Right hindlimb (tissue), 1 donor: ENCODE results near the gene DNASE1L2.

Source experiments
- DNase-seq: peaks from one replicate; pipeline ENCODE4 v3.0.0-alpha.2; 2018

Gene DNASE1L2

DNA sequence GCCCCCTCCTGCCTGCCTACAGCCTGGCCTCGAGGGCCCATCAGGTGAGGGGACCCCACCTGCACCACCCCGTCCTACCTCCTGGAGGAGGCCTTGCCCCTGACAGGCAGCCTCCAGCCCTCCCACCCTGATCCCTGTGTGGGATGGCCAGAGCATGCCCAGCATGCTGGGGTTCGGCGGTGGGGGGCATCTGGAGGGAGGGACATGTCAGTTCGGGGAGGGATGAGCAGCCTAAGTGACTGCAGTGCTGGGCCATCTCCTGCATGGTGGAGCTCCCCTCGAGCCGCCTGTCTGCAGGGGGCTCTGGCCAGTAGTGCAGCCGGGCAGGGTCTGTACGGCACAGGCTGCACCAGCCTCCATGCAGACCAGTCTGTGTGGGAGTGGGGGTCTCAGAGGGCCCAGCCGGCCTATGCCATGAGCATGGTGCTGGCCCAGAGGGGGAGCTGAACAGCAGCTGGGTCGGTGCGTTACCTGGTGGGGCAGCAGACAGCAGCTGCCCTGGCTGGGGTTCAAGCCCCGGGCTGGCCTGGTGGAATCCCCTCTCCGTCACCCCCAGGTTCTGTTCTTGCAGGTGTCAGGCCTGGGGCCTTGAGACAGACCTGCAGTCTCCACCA is 35.7 kb downstream of the DNASE1L2 start:
- no peak for DNase-seq

DNA sequence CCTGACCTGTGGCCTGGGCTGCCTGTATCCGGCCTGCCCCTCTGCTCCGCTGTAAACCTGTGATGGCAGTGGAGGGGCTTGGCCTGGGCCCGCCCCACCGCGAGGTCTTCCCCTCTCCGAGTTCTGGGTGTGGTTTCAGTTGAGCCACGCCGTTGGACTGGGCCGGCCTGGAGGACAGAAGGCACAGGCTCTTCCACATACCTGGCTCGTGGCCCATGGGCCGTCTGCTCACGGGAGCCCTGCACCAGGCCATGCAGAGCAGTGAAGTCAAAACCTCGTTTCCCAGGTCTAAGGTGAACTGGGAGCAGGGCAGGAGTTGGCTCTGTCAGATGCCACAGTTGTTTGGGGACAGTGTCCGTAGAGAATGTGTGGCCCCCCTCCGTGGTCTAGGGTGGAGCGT is 37.2 kb downstream of the DNASE1L2 start:
- DNase-seq = no peak

DNA sequence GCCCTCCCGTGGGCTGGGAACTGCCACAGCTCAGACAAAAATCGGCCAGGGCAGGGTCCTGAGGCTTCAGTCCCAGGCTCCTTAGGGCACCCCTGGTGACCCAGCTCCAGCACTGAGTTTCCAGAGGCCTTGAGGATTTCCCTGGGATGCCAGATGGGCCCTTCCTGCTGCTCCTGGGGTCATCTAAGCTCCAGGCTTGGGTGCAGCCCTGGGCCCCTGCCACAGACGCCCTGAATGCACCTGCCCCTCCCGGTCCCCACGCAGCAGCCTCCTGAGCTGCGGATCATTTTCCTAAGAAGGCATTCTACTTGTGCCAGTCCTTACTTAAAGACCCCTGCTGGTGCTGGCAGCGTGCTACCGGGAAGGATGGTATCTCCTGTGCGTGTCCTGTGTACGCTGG is 37.7 kb downstream of the DNASE1L2 start:
- DNase-seq = no peak

DNA sequence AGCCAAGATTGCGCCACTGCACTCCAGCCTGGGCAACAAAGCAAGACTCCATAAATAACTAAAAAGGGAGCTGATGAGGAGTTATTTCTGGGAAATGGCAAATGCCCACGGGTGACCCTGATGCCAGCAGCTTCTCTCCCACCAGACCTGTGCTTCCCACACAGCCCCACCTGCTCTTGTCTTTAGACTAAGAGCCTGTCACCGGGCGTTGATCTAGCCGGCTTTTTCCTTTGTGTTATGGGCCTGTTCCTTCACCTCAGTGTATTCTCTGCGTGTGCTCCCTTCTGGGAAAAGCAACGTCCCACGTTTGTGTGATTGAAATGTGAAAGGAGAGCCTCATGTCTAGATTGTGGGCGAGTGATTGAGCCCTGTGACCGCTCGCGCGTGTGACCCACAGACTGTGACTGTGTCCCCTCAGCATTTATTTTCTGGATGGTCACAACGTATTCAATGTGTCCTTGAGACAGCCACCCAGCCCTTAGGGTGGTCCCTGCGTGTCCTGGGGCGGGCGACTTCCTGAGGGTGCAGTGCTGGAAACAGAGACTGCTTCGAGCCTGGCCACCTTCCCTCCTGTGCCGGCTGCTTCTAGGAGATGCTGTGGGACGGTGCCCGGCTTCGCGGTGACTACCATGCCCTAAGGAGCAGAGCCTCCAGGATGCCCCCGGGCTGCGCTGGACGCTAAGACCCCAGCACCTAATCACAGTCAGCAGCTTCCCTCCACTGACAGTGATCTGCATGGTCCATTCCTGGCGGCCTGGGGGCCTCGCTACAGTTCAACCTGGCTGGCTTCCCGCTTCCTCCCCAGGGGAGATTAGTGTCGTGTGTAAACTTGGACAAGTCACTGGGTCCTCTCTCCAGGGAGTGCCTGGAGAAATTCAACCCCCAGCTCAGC is 39.5 kb downstream of the DNASE1L2 start:
- DNase-seq = no peak

DNA sequence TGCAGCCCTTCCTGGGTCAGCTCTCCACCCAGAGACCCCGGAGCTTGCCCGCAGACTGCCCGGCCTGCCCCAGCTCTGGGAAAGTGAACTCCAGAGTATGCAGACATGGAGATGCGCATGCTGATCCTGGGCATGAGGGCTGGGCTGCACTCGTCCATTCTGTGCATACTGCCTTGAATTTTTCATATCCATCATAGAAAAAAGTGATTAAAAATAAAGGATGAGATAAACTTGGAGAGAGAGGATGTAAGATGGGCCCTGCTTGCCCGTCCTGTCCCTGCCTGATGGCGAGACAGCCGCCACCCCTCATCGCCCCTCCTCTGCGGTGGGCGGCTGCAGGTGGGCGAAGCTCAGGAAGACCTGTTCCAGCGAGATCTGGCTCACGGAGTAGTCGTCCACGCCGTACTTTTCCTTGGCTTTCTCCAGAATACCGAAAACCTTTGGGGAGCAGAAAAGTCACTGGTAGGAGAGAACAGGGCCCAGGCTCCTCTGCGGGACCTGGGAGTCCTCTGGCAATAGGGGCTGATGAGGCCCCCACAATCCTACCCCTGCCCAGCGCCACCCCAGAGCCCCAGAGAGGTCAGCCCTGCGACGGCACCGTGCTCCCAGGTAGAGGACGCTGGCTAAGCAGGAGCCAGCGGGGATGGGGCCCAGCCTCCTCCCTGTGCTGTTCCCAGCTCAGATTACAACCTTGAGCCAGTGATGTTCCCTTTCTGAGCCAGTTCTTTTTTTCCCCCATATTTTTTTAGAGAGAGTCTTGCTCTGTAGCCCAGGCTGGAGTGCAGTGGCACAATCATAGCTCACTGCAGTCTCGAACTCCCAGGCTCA is 40.3 kb downstream of the DNASE1L2 start:
- DNase-seq = no peak

DNA sequence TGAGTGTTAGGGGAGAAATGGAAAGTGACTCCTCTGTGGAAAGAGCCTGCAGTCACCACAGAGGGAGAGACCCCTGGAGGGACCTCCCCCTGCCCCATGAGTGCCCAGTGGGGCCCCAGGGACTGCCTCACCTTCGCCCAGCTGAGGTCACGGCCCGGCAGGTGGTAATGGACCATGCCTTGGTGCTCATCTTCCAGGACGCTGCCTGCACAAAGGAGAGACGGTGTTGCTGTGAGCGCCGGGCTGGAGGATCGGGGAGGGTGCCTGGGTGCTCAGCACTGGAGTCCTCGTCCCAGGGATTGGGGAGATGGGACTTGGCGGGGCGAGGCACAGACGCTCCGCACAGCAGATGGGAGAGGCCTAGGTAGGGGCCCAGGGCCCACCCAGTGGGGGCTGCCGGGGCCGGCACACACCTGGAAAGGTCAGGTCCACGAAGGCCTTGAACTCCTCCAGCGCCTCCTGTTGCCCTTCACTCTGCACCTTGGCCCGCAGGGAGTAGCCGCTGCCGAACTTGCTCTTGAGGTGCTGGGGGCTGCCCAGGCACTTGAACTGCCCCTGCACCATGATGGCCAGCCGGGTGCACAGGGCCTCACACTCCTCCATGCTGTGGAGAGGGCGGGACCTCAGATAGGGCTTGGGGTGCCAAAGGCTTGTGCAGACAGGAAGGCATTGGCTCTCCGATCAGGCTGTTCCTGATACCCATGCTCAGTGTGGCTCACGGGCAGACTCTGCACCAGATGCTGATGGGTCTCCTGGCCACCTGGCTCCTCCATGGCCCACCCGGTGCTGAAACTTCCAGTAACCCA is 41.4 kb downstream of the DNASE1L2 start:
- no peak for DNase-seq

DNA sequence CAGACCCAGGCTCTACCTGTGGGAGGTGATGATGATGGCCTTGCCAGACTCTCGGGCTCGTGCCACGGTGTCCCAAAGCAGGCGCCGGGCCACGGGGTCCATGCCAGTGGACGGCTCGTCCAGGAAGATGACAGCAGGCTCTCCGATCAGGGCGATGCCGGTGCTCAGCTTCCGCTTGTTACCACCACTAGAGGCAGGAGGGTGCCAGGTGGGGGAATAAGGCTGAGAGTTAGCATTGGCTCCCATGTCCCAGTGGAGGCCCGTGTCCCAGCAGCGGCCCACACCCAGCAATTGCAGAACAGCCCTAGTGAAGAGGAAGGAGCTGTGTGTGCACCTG is 42.0 kb downstream of the DNASE1L2 start:
- DNase-seq = no peak

DNA sequence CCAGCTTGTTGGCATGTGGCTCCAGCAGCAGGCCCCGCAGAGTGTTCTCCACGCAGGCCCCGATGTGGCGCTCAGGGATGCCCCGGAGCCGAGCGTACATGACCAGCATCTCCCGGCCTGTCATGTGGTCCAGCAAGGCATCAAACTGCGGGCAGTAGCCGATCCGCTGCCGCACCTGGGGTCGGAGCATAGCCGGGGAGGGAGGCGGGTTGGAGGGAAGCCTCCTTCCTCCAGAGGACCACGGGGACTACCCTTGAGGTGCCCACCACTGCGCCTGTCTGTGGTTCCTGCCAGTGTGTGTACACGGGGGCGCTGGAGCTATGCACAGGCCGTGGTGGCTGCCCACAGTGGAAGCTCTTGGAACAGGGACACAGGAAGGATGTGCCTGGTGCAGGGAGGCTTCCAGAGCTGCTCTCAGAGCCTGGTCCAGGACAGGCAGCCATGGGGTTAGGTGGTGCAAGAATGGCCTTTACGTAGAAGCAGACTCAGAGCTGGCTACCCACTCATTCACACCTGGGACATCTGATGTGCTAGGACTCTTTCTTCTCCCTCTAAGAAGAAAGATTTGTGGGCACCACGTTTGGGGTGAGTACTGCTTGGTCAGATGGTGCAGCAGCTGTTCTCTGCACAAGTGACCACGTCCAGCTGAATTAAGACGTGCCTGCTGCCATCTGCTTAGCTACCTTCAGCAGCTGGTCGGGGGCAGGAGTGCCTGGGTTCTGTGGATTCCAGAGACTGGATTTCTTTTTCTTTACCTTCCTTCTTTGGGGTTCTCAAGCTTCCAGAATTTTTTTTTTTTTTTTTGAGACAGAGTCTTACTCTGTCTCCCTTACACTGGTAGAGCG is 42.9 kb downstream of the DNASE1L2 start:
- DNase-seq = no peak

DNA sequence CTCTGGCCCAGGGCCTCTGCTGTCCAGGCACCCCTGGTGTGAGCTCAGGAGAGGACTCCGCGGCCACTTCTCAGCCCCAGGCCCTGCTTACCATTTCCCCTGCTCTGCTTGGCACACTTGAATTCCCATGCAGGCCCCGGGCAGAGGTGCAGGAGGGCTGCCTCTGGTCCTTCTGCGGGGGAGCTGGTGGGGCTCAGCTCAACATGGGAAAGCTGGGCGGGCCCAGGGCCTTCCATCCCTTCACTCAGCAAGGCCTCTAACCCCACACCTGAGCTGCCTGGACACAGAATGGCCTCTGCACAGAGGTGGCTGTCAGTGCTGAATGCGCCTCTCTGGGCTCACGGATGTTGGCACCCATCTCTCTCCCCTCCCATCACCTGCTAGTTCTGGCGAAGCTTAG is 44.2 kb downstream of the DNASE1L2 start:
- DNase-seq = no peak

DNA sequence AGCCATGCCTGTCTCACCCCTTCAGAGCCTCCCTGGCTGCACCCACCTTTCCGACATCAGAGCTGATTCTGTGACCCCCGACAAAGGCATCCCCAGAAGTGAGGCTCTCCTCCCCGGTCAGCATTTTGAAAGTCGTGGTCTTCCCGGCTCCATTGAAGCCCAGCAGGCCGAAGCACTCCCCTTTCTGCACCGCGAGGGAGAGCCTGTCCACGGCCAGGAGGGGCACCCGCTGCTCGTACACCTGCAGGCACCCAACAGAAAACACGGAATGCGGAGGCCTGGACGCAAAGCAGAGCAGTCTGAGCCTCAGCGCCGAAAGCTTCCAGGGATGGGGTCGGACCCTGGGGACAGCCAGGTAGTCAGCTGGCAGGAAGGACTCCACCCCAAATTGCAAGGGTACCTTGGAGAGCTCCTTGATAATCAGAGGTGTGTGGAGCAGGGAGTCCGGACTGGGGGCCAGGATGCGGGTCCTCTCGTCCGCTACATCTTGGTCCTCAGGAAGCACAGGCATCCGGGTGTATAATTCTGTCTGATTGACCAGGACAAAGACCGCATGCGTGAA is 44.8 kb downstream of the DNASE1L2 start:
- DNase-seq = no peak

DNA sequence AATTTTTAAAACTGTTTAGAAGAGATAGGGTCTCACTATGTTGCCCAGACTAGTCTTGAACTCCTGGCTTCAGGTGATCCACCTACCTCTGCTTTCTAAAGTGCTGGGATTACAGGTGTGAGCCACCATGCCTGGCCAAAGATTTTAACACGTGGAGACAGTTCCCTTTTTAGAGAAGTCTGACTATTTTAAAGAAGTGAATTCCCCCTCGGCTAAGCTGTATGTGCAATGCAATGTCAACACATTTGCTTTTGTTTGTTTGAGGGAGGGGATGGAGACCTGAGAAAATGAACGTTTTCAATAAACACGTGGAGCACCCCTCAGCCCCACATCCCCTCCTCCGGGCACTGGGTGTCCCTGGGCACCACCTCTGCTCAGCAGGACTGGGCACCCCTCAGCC is 46.0 kb downstream of the DNASE1L2 start:
- no peak for DNase-seq

DNA sequence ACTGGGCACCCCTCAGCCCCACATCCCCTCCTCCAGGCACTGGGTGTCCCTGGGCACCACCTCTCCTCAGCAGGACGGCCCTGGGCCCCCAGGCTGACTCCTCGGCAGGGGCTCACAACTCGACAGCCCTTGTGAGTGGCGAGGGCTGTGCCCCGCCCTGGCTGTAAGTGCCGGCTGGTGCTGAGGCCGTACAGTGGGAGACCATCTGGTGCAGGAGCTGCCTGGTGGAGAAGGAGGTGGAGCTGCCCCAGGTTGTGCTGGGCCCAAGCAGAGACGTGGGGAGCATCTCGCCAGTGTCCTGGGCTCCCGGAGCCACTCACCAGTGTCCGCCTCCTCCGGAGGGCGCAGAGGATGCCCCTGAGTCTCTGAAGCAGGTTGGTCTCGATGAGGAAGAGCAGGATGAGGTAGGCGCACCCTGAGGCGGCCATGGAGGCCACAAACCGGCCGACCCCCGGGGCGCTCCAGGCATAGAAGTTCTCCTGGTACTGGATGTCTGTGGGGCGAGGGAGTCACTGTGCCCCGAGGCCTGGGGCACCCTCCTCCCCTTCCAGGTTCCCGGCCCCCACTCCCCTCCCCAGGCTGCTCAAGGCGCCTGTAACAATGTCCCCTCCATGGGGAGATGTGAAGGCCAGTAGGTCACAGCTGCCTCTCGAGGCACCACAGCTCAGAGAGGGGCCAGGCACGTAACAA is 46.8 kb downstream of the DNASE1L2 start:
- no peak for DNase-seq

DNA sequence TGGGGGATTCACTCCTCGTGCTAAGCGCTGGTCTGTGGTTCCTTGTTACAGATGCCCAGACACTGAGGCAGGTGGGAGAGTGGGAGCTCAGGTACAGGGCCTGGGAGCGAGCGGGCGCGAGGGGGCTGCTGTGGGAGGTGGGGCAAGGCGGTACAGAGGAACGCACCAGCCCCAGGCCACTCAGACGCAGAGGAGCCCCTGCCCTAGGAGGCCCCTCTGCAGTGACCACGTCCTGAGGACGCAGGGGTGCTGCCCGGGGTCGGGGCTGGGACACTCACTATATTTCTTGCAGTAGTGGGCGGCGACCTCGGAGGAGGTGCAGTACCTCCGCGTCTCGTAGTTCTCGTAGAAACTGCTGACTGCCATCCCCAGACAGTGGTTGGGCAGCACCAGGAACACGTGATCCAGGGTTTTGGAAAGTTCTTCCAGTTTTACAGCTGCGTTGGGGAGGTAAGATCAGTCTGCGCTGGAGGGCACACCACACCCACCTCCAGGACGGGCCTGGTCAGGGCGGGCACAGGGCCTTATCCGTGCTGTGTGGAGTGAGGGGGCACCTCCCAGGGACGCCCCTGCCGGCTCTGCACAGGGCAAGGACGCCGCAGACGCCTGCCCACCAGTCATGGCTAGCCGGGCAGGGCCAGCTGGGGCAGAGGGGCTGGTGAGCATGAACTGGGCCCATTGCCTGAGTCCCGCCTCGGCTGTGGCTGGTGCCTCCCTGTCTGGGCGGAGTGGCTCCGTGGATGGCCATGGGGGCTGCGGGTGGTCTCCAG is 47.9 kb downstream of the DNASE1L2 start:
- DNase-seq = no peak

DNA sequence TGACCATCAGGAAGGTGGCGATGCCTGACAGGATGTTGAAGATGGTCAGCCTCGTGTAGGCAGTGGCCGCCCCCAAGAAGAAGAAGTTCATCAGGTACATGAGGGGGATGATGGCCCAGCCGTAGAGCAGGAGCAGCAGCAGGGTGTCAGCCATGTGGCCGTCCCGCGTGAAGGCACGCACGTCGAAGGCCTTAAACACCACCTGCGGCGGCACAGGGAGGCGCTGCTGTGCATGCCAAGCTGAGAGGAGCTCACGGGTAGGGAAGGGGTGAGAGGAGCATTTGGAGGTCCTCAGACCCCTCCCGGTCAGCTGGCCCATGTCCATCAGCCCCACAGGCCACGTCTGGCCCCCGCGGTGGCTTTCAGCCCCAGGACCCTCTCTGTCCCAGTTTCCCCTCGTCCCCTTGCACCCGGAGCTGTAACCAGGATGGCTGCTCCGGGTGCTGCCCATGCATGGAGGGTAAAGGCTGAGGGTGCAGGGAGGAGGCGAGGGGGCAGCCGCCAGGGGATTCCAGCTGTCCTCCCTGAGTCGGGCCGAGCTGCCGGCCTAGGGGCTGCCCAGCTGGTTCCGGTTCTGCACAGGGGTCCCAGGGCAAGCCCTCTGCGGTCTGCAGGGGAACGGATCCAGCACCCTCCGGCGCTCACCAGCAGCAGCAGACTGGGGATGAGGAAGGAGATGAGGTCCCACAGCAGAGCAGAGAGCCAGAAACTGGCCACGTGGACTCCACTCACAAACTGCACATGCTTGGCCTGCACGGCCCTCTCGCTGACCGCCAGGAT is 48.7 kb downstream of the DNASE1L2 start:
- no peak for DNase-seq

DNA sequence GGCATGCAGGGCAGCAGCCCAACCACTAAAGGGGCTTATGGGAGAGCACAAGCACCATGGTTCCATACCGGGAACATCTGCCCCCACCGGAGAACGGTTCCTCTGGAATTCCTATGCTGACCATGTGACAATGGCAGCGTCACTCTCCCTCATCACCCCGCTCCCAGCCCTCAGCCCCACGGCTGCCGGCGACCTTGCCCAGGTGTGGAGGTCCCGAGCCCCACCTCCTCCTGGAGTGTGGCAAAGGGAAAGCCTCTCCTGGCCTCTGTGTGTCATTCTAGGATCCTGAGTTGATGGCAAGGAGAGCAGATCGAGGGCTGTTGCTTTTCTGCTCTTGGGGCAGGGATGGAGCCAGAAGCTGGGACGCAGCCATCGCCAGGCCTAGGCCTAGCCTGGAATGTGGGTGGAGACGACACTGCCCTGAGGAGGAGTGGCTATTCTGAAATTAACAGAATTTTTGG is 49.5 kb downstream of the DNASE1L2 start:
- DNase-seq = no peak

DNA sequence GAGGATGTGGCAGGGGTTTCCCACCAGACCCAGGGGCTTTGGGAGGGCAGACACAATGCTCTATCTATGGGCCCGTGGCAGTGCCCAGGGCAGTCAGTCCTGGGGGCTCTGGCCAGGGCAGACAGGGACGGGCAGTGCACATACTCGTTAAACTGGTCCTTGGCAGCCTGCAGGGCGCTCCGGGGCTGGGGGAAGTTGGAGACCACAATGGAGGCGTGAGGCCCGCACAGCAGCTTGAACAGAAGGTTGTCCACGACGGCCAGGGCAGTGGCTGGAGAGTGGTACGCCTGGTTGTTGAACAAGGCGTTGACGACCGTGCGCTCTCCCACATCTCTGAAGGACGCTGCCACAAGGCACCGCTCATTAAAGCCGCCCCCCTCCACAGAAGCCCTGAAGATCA is 50.3 kb downstream of the DNASE1L2 start:
- peak; percentile 12 for DNase-seq

DNA sequence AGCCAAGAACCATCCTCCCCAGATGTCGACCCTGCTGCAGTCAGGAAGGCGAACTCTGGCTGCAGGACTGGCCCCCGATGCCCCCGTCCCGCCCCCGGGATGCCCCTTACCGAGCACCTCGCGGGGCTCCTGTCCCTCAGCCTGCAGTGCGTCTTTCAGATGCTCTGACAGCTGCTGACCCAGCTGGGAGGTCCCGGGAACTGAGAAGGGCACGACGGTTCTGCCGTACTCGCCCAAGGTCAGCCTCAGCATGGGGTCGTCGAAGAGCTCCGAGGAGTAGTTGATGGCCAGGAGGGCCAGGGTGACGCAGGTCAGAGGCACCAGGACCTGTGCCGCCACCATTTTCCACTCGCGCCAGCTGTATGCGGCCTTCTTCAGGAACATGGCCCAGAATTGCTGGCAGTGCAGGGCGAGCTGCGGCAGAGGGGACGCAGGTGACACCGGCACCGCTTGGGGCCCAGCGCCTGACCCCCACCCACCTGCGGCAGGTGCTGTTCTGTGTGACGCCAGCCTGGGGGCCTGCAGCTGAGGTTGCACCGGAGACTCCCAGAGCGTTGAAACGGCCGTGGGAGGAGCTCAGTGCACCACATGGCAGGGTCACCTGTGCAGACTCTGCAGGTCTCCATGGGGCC is 51.8 kb downstream of the DNASE1L2 start:
- DNase-seq = no peak
